GM19397 (cell line): ENCODE measurements around the gene MT2A.
"Not testable (repeated sequence)": the region's sequence is repeated elsewhere in the genome, so short reads cannot be mapped to it uniquely, and the experiment has no call there.

Experiments used
- ATAC-seq: cut with Tn5 transposase; IDR thresholded peaks from one replicate; pipeline ENCODE4 v1.9.1; 2021; ENCODE audit warnings: mild to moderate bottlenecking, moderate library complexity; ENCODE audit not compliant: unreplicated experiment

MT2A gene

GRCh38 chr16:56618138-56618537, 9.8 kb downstream of the MT2A start:
- no peak for ATAC-seq

DNA sequence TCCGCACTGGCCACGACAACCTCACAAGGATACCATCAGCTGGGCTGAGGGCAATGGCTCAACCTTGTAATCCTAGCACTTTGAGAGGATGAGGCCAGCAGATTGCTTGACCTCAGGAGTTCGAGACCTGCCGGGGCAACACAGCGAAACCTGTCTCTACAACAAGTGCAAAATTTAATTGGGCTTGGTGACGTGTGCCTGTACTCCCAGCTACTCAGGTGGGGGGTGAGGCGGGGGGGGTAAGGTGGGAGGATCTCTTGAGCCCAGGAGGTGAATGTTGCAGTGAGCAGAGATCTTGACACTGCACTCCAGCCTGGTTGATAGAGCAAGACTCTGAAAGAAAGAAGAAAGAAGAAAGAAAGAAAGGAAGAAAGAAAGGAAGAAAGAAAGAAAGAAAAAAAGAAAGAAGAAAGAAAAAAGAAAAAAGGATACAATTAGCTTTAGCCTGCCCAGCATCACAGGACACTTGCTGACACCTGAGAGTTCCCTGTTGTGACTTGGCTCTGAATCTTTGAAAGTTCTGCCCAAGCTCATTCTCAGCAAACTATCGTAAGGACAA, 12.0 kb downstream of the MT2A start:
- ATAC-seq = no peak

- ATAC-seq = not testable (repeated sequence)
Observed at GRCh38 chr16:56621665-56622445, 13.5 kb downstream of the MT2A start.

GRCh38 chr16:56623184-56623583, 14.8 kb downstream of the MT2A start:
- not testable (repeated sequence) for ATAC-seq

DNA sequence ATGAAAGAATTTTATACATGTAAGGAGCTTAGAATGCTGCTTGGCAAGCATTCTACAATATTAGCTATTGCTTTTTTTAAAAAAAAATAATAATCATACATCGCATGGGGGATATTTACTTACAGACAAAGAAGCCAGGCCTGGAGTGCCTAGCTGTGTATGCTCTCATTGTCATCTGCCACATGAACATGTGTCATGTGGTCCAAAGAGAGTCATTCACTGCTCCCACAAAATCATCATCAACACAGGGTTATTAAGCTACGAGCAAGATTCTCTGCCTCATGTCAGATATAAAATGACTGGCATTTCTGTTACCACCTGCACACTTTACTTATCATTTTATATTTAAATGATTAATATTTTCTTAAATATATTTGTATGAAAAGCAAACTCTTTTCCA, 15.3 kb downstream of the MT2A start:
- ATAC-seq = no peak

DNA sequence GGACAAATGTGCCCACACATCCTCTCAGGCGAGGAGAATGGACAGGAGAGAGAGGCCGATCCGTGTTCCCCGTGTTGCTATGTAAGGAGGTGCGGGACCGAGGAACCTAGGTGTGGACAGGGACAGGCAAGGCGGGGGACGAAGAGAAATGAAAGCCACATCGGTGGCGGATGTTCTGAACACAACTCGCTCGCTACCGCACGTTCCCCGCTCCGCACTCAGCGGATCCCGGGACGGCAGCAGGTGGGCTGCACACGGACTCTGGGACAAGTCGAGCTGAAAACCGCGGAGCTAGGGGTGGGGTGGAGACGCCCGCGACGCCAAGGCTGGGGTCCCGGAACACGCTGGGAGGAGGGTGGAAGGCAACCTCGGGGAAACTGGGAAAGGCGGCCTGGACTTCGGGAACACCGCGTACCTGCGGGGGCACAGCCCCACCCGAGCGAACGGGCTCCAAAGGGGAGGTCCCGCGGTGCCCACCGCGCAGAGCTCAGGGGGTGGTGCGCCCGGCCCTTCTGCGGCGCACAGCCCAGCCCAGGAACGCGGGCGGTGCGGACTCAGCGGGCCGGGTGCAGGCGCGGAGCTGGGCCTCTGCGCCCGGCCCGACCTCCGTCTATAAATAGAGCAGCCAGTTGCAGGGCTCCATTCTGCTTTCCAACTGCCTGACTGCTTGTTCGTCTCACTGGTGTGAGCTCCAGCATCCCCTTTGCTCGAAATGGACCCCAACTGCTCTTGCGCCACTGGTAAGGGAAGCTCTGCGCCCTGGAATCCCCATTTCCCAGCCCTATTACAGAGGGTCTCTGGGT, 17.0 kb downstream of the MT2A start, which contains the start of gene MT1E:
MT1E (plus strand) TSS at position 642 of the 803 bp plus-strand sequence; CDS start at position 713, 71 bp downstream.
- peak; percentile 70 for ATAC-seq

GRCh38 chr16:56625943-56626654, 17.7 kb downstream of the MT2A start:
- no peak for ATAC-seq

GRCh38 chr16:56626685-56627084, 18.3 kb downstream of the MT2A start:
- ATAC-seq = no peak

DNA sequence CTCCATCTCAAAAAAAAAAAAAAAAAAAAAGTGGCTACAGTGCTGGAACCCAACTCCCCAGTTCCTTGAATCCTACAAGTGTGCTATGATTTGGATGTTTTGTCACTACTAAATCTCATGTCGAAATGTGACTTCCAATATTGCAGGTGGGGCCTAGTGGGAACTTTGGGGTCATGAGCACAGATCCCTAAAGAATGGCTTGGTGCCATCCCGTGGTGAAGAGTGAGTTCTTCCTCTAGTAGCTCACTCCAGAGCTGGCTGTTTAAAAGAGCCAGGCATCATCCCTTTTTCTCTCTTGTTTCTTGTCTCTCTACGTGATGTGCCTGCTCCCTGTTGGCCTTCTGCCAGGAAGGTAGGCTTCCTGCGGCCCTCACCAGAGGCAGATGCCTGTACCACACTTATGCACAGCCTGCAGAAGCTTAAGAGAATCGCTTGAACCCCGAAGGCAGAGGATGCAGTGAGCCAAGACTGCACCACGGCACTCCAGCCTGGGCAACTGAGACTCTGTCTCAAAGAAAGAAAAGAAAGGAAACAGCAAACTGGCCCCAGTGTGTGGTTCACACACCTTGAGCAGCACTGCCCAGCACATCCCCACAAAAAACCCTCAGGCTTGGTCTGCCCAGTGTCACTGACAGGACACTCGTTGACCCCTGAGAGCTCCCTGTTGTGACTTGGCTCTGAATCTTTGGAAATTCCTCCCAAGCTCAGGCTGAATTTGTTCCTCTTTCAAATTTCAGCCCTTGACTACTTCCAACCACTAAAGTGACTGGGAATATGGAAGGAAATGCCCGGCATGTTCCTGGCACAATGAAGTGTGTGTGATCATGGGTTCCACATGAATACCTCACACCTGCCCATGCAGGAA, 20.3 kb downstream of the MT2A start:
- no peak for ATAC-seq

DNA sequence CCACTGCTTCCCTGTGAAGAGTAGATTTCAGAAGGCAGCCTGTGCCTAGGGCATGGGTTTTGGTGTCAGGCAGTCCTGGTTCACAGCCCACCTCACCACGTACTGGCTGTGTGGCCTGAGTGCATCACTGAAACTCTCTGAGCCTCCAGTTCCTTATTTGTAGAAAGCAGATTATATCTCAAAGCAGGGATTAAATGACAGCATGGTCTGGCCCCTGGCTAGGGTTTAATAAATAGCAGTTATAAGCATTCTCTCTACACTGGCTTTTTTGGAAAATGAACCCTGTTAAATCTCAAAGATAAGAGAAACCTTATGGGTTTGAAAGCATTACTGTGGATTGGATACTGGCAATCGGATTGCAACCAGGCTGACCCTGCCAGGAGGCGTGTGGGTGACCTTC, 21.1 kb downstream of the MT2A start:
- ATAC-seq = no peak

GRCh38 chr16:56630134-56630533, 21.8 kb downstream of the MT2A start:
- ATAC-seq = peak; percentile 60

GRCh38 chr16:56631197-56631596, 22.8 kb downstream of the MT2A start:
- ATAC-seq = no peak

DNA sequence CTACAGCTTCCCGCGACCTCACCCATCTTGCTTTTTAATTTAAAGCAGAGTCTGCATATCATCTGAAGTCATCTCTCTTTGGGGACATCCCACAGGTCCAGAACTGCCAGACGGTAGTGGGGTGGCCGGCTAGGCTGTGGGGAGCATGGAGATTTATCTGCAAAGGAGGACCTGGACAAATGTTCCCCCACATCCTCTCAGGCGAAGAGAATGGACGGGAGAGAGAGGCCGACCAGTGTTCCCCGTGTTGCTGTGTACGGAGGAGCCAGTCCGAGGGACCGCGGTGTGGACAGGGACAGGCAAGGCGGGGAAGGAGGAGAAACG, 23.4 kb downstream of the MT2A start:
- ATAC-seq = no peak

GRCh38 chr16:56632156-56632847, 23.9 kb downstream of the MT2A start, which contains the start of gene MT1M:
TSS of gene MT1M (plus strand) at chr16:56632659. CDS start at chr16:56632732, 73 bp downstream.
- no peak for ATAC-seq

DNA sequence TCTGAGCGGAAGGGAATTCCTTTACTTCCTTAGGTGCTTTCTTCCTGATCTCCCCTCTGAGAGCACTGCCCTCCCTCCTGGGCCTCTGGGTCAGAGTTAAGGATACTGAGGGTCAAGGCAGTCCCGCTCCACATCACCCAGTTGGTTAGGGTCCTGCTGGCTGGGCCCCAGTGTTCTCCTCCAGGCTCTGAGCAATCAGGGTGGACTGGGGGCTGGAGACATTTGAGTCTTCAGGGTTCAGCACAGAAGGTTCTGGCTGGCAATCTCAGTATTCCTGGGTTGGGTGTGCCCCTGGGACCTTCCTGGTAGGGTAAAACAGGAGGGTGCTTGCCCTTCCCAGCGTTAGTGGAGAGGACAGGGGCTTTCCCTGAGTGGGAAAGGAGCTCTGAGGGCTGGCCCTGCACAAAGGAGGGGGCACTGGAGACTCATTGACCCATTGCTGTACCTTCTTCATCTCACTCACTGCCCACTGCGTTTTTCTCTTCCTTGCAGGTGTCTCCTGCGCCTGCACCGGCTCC, 24.5 kb downstream of the MT2A start:
- no peak for ATAC-seq

DNA sequence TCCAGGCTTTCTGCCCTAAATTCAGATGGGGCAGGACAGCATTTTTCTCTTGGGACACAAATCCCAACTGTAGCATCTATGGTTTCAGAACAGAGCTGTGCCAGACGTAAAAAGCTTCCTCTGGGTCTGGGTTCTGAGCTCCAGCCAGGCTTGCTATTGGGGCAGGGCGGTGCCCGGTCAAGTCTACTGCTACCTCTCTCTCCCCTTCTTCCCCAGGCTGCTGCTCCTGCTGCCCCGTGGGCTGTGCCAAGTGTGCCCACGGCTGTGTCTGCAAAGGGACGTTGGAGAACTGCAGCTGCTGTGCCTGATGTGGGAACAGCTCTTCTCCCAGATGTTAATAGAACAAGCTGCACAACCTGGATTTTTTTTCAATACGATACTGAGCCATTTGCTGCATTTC, 25.2 kb downstream of the MT2A start:
- no peak for ATAC-seq

DNA sequence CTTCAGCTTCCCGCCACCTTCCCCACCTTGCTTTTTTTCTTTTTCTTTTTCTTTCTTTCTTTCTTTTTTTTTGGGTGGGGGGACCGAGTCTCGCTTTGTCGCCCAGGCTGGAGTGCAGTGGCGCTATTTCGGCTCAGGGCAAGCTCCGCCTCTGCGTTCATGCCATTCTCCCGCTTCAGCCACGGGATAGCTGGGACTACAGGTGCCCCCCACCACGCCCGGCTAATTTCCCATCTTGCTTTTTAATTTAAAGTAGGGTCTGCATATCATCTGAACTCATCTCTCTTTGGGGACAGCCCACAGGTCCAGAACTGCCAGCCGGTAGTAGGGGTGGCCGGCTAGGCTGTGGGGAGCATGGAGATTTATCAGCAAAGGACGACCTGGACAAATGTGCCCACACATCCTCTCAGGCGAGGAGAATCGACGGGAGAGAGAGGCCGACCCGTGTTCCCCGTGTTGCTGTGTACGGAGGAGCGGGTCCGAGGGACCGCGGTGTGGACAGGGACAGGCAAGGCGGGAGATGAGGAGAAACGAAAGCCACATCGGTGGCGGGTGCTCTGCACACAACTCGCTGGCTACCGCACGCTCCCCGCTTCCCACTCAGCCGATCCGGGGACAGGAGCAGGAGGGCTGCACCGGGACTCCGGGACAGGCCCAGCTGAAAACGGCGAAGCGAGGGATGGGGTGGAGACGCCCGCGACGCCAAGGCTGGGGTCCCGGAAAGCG, 26.5 kb downstream of the MT2A start:
- ATAC-seq = no peak

- ATAC-seq = no peak
Observed at GRCh38 chr16:56635441-56635967, 27.1 kb downstream of the MT2A start.
